AG04450 (cell line): ENCODE results near the gene ACSL1. TPM values are rescaled to one million over a fixed set of nuclear protein-coding genes. Genes with fewer than 3 reads are reported as not detected.

Experiments
- CTCF ChIA-PET: fragments of 300-600, 350-600 bp; formaldehyde crosslinking; extraction: SDS; loops from one replicate; lab custom pipeline; 2022; ENCODE audit warnings: antibody characterized with exemption, inconsistent platforms; lab: Charles Lee
- POLR2A ChIA-PET: fragments of 350-600 bp; formaldehyde crosslinking; extraction: SDS; loops from one replicate; lab custom pipeline; 2021; ENCODE audit warnings: antibody characterized with exemption, inconsistent platforms; lab: Yijun Ruan, JAX
- DNase-seq: peaks from one replicate; pipeline ENCODE4 v3.0.0-alpha.2; 2011; ENCODE audit warnings: low read depth, low spot score
- H3K27ac ChIP-seq: one replicate; pipeline ENCODE4 v1.5.1; 2012; ENCODE audit warnings: low read depth, low read length, control low read depth
- H3K27me3 ChIP-seq: one replicate; pipeline ENCODE4 v1.6.0; 2012; ENCODE audit warnings: low read length; ENCODE audit not compliant: control insufficient read depth, insufficient read depth
- H3K4me3 ChIP-seq: 2 replicates; pipeline ENCODE4 v1.5.1; 2011; ENCODE audit warnings: mild to moderate bottlenecking, low read depth, low read length, control low read depth
- H3K9me3 ChIP-seq: 2 replicates; pipeline ENCODE4 v1.5.1; 2012; ENCODE audit warnings: low read length; ENCODE audit not compliant: control insufficient read depth, insufficient read depth
- CTCF ChIP-seq: IDR thresholded peaks from 2 replicates; pipeline ENCODE4 v1.5.1; 2011; ENCODE audit warnings: low read depth, low read length, control low read depth, inconsistent platforms
- polyA minus RNA-seq: library from RNA; depleted of rRNA, polyadenylated mRNA; stranded (reverse); fragments of >200 nt; gene quantifications from 2 replicates; pipeline ENCODE4 v1.2.3, GENCODE V29; 2011; rRNA and poly(A)+ RNA removed
- polyA plus RNA-seq: library from polyadenylated mRNA; depleted of rRNA; stranded (reverse); fragments of >200 nt; gene quantifications from 2 replicates; pipeline ENCODE4 v1.2.3, GENCODE V29; 2011; rRNA removed

ACSL1 gene
- polyA plus RNA-seq, result 20.3 and 23.9 TPM in 2 replicates
- polyA minus RNA-seq, result 27.7 and 28.5 TPM in 2 replicates

- ChIA-PET POLR2A (interaction anchor here (0.8 to 1.8 kb wide), 2 partner anchors 19 to 92 kb away, joined by 3 to 4 read pairs; partner anchors contain the start of gene CENPU), CTCF (interaction anchor here (0.7 to 1.2 kb wide), 2 partner anchors 18 to 81 kb away, joined by 3 read pairs; no protein-coding TSS in a partner anchor)
- DNase-seq, result no peak
- H3K9me3 ChIP-seq, result no peaks in the 10 kb centered on the region
- peaks cover 4% of the 10 kb centered on the region for H3K27me3 ChIP-seq
- H3K4me3 ChIP-seq, result peak within 1 kb of the TSS; percentile 65
- no peak within 1 kb of the TSS for H3K27ac ChIP-seq
- no peak for TF ChIP-seq CTCF
These were observed at the start of gene ACSL1 for GRCh38 chr4:184825896-184826690. ACSL1 (minus strand) TSS chr4:184825968; CDS start chr4:184803514, 22,454 bp downstream.

GRCh38 chr4:184873054-184873453, 47.3 kb upstream of the ACSL1 start:
- ChIA-PET POLR2A (no interaction called here), CTCF (interaction anchor here (0.5 to 1.0 kb wide), 2 partner anchors 48 to 223 kb away, joined by 3 to 5 read pairs; no protein-coding TSS in a partner anchor)
- no peak for DNase-seq
- Histone ChIP-seq H3K27me3 (no peaks in the 10 kb centered on the region), H3K27ac (no peak overlapping the region), H3K9me3 (no peaks in the 10 kb centered on the region), H3K4me3 (no peak overlapping the region)
- TF ChIP-seq CTCF, result no peak

- DNase-seq, result no peak
- H3K27me3 ChIP-seq, result no peaks in the 10 kb centered on the region
- H3K4me3 ChIP-seq, result no peak overlapping the region
- no peak for TF ChIP-seq CTCF
- CTCF ChIA-PET, result no interaction called here
- POLR2A ChIA-PET, result no interaction called here
- no peaks in the 10 kb centered on the region for H3K9me3 ChIP-seq
- no peak overlapping the region for H3K27ac ChIP-seq
These were observed 45.0 kb upstream of the ACSL1 start for GRCh38 chr4:184870718-184871117.

GRCh38 chr4:184868623-184869022, 42.9 kb upstream of the ACSL1 start:
- no peak overlapping the region for H3K27ac ChIP-seq
- H3K9me3 ChIP-seq, result no peaks in the 10 kb centered on the region
- H3K27me3 ChIP-seq, result no peaks in the 10 kb centered on the region
- DNase-seq, result no peak
- no peak overlapping the region for H3K4me3 ChIP-seq
- ChIA-PET CTCF (interaction anchor here (1.1 kb wide), 1 partner anchor 172 kb away, joined by 3 read pairs; no protein-coding TSS in a partner anchor), POLR2A (no interaction called here)
- no peak for TF ChIP-seq CTCF

GRCh38 chr4:184863916-184864315, 38.1 kb upstream of the ACSL1 start:
- no peak overlapping the region for H3K4me3 ChIP-seq
- TF ChIP-seq CTCF, result no peak
- peaks cover 2% of the 10 kb centered on the region for H3K27me3 ChIP-seq
- H3K9me3 ChIP-seq, result no peaks in the 10 kb centered on the region
- no peak overlapping the region for H3K27ac ChIP-seq
- POLR2A ChIA-PET, result no interaction called here
- CTCF ChIA-PET, result no interaction called here
- DNase-seq, result no peak
